Stimulated activated CD8-positive, alpha-beta memory T cell treated with anti-CD3 and anti-CD28 coated beads, Interleukin-7, amount 100 ng/mL, for 24 hours (primary cell): ENCODE measurements around the gene ELOA2.
"Not testable (repeated sequence)": the region's sequence is repeated elsewhere in the genome, so short reads cannot be mapped to it uniquely, and the experiment has no call there.

ENCODE experiments used
- DNase-seq: peaks from one replicate; pipeline ENCODE4 v3.0.0-alpha.2; 2020; ENCODE audit warnings: low read depth

Gene ELOA2

DNA sequence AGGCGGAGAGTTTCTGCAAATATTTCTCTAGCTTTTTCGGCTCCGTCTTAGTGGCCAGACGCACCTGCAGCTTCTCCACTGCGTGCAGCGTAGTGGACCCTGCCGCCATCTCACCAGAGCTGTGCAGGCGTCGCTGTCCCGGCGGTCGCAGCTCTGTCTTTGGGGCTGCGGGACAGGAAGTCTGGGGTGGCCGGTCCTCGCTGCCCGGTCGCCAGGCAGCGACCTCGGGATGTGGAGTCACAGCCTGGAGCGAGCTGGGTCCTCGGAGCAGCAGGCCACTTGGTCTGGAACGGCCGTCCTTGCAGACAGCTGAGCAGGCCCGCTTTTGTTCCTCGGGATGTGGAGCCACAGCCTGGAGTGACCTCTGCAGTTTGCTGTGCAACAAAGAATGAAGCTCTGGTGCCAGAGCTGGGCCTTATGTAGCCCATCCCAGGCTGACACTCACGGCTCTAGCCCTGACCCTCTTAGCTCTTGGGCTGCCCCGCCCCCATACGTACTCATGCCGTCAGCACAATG, at the start of gene ELOA2:
Gene ELOA2, minus strand, starts transcription at position 466 of the 516 bp plus-strand sequence. Its CDS starts 357 bp downstream, at position 109.
- no peak for DNase-seq

DNA sequence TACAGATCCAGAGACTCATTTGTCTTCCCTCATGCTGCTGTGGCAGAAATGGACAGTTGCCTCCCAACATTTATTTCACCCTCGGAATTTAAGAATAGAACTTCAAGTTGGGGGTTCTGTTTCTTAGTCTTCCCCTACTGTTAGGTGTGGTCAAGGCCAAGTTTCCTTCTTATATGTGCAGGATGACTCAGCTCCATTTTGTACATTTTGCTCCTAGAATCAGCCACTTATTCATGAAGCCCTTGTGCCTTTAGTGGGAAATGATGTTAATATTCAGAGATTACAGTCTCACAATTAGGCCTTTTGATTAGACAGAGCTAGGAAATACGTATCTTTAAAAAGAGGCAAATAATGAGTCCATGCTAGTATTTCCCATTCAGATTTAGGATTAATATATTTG, 46.2 kb upstream of the ELOA2 start:
- no peak for DNase-seq

GRCh38 chr18:47080872-47081271, 45.5 kb upstream of the ELOA2 start:
- no peak for DNase-seq

DNA sequence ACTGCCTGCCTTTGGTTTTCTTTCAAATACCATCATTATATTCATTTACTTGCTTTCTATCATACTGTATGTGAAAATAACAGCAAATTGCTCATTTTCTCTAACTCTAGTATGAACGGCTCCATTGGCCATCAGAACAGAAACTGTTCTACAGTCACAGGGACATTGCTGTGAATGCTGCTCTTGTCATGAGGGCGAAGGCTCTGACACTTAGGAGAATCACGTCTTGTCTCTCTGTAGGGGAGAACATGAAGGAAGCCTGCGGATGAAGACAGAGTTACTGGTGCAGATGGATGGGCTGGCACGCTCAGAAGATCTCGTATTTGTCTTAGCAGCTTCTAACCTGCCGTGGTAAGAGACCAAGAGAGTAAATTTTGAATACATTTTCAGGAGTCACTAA, 41.7 kb upstream of the ELOA2 start:
- no peak for DNase-seq

- DNase-seq, result no peak
Observed at GRCh38 chr18:47075098-47075883, 39.9 kb upstream of the ELOA2 start.

- DNase-seq, result no peak
Observed at GRCh38 chr18:47067648-47068047, 32.2 kb upstream of the ELOA2 start.

GRCh38 chr18:47063096-47063495, 27.7 kb upstream of the ELOA2 start:
- no peak for DNase-seq

GRCh38 chr18:47062471-47062870, 27.1 kb upstream of the ELOA2 start:
- DNase-seq, result no peak

DNA sequence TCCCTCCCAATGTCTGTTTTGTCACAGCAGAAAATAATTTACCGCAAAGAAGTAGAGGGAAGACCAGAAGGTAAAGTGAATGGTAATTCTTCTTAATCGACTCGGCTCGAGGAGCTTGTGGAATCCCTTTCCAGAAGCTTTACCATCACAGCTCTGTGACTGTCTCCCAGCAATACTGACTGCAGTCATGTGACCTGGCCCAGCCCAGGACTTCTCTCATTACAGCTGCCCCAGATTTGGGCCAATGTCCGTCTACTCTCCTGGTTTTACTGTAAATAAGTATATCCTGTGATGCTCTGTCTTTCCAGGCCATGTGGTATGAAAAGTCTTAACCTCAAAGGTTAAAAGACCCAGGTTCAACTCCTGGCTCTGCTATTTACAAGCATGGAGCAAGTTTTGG, 18.9 kb upstream of the ELOA2 start:
- no peak for DNase-seq

DNA sequence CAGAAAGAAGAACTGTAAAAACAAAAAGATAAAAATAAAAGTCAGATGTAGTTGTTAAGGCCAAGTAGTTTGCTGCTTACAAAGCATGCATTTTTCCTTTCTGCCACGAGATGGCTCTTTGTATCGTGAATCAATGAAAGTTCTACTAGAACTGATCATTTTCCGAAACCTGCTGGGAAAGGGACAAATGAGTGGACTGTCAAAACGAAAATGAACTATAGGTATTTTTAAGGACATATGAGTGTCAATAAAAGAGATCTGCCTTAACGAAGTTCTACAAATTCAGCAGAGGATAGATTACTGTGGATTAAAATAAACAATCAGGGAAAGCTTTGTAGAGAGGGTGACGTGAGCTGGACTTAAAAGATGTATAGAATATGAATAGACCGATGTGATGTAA, 15.0 kb upstream of the ELOA2 start:
- DNase-seq, result no peak

DNA sequence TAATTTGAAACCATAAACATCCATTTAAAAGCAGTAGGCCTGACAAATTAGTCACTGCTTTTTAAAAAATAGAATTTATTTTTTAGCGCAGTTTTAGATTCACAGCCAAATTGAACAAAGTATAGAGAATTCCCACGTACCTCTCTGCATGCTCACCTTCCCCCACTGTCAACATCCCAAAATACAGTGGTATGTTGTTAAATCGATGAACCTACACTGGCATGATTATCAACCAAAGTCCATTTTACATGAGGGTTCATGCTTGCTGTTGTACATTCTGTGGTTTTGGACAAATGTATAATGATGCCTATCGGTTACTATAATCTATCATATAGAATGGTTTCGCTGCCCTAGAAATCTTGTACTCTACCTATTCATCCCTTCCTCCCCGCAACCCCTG, 5.6 kb upstream of the ELOA2 start:
- DNase-seq, result no peak

DNA sequence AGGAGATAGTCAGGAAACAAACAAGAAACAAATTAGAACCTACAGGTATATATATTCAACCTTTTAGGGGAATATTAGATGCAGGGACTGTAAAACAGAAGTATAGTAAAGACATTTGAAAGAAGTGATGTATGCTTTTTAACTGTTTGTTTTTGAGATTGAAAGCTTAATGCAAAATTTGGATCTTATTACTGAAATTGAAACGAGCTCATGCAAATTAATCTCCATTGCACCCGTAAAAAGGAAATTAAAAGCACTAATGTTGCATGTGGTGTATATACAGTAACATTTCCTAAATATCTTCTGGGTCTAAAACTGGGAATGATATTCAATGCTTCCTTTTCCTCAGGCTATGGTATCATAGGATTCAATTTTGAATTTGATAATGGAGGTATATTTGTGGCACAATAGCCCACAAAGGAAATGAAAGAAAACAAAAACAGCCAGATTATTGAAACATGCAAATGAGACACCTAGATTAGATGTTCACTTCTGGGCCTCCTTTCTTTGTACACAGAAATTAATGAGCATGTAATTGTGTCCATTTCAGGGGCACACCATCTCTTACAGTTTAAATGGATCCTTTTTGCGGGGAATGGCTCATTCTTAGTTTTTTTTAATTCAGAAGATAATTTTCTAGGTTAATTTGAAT, 1.6 kb upstream of the ELOA2 start:
- DNase-seq, result no peak

DNA sequence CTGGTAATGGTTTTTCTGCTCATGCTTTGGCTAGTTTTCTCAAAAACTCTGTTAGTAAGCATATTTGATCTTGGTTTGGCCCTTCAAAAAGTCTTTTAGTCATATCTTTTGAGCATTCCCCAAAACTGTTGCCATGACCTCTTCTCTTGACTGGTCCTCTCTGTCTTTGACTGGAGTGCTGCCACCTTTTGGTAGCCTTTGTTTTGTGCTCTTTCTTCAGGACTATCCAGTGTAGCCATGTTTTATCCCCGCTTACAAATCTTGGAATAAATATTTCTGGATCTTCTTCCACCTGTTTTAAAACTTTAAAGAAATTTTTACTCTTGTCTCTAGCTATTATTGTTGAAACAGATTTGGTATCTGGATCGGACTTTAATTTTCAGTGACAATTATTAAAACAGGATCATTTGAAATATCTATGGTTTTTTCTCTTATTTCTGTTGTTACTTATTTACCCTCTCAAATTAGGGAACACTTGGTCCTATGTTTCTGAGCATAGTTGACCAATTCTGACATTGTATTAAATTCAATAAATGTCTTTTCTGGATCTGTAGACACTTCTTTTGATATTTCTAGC, 965 bp upstream of the ELOA2 start:
- no peak for DNase-seq

DNA sequence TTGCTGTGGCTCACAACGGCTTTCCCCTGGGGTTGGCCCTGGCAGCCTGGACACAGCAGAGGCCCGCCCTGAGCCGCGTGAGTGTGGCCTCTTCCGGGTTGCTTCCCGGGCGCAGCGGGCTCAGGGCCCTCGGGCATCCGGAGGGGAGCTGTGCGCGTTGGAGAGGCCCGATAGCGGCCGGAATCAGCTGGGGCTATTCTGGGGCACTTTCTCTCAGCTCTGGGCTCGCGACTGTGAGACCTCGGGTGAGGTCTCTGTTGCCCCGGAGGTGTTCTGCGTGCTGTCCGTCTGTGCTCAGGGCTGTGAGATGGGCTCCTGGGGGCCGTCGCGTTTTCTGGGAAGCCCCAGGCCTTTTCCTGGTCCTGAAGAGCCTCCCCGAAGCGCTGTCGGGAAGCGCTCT, 830 bp downstream of the ELOA2 start:
- DNase-seq, result not testable (repeated sequence)

- DNase-seq, result no peak
Observed at GRCh38 chr18:47032945-47033344, 2.5 kb downstream of the ELOA2 start.

- not testable (repeated sequence) for DNase-seq
Observed at GRCh38 chr18:47030887-47031286, 4.5 kb downstream of the ELOA2 start.

DNA sequence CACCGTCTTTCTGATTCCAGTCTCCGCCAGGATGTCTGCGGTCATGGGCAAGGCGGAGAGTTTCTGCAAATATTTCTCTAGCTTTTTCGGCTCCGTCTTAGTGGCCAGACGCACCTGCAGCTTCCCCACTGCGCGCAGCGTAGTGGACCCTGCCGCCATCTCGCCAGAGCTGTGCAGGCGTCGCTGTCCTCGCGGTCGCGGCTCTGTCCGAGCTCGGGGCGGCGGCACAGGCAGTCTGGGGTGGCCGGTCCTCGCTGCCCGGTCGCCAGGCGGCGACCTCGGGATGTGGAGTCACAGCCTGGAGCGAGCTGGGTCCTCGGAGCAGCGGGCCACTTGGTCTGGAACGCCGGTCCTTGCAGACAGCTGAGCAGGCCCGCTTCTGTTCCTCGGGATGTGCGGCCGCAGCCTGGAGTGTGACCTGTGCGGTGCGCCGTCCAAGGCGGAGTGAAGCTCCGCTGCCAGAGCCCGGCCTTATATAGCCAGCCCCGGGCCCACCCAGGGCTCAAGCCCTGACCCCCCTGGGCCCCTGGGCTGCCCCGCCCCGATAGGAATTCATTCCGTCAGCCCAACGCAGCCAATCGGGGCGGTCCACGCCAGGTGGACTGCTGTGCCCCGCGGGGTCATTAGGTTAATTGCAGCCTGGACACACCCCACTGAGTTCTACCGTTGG, 5.6 kb downstream of the ELOA2 start:
- DNase-seq, result not testable (repeated sequence)

DNA sequence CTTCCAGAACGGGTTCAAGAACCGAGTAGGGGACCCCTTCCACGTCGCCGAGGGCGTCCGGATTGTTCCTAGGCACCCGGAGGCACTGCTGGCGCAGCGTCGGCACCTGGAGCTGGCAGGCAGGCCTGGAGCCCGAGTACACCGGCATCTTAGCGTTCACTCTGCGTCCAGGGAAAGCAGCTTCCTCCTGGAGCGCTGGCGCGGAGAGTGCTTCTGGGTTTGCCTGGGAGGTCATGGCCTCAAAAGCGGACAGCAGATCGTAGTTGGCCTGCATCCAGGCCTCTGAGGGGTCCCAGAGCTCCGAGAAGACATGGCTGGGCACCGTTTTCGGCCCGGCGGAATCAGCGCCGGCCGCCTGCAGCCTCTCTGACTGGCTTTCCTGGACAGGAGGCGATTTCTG, 6.7 kb downstream of the ELOA2 start:
- DNase-seq, result not testable (repeated sequence)

- DNase-seq, result not testable (repeated sequence)
Observed at GRCh38 chr18:47025557-47026174, 9.8 kb downstream of the ELOA2 start.

GRCh38 chr18:47023769-47024465, 11.5 kb downstream of the ELOA2 start:
- DNase-seq, result not testable (repeated sequence)

DNA sequence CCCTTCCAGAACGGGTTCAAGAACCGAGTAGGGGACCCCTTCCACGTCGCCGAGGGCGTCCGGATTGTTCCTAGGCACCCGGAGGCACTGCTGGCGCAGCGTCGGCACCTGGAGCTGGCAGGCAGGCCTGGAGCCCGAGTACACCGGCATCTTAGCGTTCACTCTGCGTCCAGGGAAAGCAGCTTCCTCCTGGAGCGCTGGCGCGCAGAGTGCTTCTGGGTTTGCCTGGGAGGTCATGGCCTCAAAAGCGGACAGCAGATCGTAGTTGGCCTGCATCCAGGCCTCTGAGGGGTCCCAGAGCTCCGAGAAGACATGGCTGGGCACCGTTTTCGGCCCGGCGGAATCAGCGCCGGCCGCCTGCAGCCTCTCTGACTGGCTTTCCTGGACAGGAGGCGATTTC, 12.6 kb downstream of the ELOA2 start:
- not testable (repeated sequence) for DNase-seq
